Left kidney (tissue), 2 donors: ENCODE measurements around the gene KBTBD3. TPM values are rescaled to one million over a fixed set of nuclear protein-coding genes. Genes with fewer than 3 reads are reported as not detected.
"Not testable (repeated sequence)": the region's sequence is repeated elsewhere in the genome, so short reads cannot be mapped to it uniquely, and the experiment has no call there.

Source experiments
- DNase-seq: peaks from one replicate; pipeline ENCODE4 v3.0.0-alpha.2; 2013
- polyA plus RNA-seq: library from polyadenylated mRNA; unstranded; fragments of 120-200 nt; gene quantifications from one replicate; pipeline ENCODE4 v1.2.1, GENCODE V29; 2013; ENCODE audit not compliant: insufficient read length

Gene KBTBD3
- polyA plus RNA-seq, 1 donor: 11.2 TPM

DNA sequence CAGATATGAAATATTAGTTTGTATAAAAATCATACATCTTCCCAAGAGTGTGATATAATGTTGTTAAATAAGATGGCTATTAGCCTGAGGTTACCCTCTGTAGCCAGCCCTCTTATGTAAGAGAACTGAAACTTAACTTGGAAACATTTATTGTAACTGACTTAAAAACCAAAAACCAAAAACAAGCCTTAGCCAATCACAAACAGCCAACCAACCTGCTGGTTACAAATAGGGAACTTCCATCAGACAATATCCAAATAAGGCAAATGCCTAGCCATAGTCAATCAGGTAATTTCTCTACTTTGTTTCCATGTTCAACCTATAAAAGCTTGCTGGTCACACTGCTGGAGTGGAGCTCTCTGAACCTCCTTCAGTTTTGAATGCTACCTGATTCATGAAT lies 14.1 kb downstream of the KBTBD3 start:
- no peak for DNase-seq

DNA sequence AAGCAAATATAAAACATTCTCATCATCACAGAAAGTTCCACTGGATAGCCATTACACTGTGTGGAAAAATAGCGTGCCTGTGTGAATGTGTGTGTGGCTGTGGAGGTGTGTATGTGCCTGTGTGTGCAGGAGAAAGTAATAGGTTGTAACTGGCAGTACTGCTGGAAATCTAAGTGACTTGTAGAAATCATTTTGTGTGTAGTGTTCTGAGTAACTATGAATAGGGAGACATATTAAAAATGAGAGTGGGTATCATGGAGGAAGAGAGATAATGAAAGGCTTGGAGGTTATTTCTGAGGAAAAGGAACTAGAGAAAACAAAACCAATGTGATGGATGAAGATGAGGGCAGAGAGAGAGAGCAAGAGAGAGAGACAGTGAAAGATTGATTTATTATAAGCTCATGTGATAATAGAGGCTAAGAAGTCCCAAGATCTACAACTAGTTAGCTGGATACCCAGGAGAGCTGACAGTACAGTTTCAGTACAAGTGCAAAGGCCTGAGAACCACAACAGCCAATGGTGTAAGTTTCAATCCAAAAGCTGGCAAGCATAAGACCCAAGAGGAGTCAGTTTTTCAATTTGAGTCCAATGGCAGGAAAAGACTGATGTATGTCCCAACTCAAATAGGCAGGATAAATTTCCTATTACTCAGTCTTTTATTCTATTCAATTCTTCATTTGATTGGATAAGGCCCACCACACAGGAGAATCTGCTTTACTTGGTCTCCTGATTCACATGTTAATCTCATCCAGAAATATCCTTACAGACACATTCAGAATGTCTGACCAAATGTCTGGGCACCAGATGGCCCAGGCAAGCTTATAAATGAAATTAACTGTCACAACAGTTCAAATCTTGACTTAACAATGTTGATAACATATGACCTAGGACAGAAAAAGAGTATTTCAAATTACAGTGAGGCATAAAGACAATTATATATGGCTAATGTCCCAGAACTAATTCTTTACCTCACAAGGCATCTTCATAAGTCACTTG lies 14.9 kb downstream of the KBTBD3 start:
- DNase-seq: no peak

- DNase-seq: no peak
Observed at GRCh38 chr11:106061249-106061784, 15.8 kb downstream of the KBTBD3 start.

- DNase-seq: no peak
Observed at GRCh38 chr11:106059617-106060016, 17.5 kb downstream of the KBTBD3 start.

DNA sequence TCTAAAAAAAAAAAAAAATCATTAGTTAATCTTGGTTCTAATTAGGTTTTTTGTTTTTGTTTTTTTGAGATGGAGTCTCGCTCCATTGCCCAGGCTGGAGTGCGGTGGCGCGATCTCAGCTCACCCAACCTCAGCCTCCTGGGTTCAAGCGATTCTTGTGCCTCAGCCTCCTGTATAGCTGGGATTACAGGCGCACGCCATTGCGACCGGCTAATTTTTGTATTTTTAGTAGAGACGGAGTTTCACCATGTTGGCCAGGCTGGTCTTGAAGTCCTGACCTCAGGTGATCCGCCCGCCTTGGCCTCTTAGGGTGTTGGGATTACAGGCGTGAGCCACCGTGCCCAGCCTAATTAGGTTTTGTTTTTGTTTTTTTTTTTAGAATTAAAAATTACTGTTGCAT lies 18.8 kb downstream of the KBTBD3 start:
- not testable (repeated sequence) for DNase-seq

- no peak for DNase-seq
Observed at GRCh38 chr11:106051103-106051502, 26.0 kb downstream of the KBTBD3 start.

DNA sequence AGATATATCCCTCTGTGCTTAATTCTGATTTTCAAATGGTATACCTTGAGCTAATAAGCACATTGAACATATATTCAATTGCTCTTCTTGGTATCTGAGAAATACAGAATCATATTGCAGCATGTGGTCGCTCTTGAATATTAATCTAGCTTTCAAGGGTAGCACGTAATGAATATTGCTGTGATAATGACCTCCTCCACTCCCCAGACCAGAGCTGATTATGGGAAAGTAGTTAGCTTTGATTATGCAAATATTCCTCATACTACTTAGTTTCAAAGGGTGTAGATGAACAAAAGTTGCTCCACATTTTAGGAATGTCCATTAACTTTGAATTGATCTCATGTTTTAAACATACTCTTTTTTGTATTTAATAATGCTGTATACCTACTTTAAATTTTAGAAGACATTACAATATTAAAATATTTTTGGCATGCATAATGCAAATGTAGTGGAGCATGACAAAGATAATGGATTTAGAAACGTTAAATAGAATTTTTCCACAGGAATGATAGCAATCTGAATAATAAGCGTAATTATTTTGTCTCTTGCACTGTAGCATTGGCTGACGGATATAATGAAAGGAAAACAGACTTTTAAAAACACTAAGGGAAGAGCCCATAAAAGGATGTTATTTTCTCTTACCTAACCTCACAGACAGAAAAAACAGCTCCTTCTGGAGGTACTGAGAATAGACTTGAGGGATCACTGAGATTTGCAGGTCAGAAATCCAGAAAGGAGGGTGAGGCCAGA lies 27.2 kb downstream of the KBTBD3 start:
- no peak for DNase-seq

DNA sequence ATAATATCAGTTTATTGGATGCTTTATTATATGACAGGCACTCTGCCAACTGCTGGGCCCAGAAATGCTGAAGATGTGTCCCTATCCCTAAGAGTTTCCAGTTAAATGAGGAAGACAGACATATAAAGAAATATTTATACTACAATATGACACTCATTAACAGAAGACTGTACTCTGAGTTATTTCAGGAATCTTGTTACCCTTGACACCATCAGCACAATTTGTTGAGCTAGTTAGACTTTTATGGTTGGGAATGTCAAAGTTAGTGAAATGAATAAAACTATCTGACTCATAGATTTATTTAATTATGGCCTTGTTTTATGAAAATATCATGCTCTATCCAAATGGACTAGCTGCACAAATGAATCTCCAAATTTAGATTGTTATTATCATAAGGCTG lies 29.5 kb downstream of the KBTBD3 start:
- DNase-seq: no peak

DNA sequence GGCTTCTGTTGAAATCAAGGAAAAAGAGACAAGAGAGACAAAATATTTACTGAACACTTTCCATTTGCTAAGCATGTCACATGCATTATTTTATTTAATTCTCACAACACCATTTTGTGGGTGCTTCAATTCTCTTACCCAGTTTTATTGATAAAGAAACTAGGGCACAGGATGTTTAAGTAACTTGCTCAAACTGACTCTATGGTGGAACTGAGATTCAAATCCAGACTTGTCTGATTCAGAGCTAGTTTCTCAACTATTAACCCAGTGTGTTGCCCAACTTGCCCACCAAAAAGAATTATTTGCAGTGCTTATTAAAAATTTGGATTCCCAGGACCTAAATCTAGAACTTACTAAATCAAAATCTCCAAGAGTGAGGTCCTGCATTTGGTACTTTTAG lies 33.6 kb downstream of the KBTBD3 start:
- no peak for DNase-seq

- no peak for DNase-seq
Observed at GRCh38 chr11:106032861-106033260, 44.3 kb downstream of the KBTBD3 start.

GRCh38 chr11:106031936-106032335 lies 45.2 kb downstream of the KBTBD3 start:
- DNase-seq: no peak

- no peak for DNase-seq
Observed at GRCh38 chr11:106031202-106031810, 45.8 kb downstream of the KBTBD3 start.

DNA sequence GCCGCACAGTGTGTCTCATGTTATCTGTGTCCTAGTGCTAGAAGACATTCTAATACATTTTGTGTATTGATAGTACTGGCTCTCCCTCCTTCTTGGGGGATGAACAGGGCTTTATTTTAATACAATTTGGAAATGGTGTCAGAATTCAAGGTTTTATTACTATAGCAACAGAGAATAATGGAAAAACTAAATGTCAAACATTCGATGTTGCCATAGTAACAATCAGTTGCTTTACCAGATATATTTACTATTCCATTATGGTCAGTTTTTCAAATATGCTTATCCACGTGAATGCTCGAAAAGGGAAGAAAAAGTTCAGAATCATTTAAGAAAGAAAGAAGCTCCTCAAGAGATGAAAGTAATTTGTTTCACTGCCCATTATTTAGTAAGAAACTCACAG lies 46.5 kb downstream of the KBTBD3 start:
- no peak for DNase-seq

DNA sequence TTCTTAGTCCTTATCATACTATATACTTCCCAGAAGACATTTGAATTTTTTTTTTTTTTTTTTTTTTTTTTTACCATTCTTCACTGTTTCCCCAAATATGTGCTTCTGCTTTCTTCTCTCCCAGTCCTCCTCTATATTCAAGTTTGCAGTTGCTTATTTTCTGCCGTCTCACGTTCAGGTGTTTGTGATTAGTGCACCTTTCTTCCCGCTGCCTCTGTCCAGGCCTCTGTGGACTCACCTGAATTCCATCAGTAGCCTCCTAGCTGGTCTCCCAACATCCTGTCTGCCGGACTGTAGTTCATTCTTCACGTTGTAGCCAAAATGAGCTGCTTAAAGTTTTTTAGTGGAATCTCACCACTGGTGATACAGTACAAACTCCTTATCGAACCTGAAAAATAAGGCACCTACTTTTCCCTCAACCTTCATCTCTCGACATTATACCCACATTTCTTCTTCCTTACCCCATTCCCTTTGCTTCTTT lies 54.3 kb downstream of the KBTBD3 start:
- DNase-seq: no peak

DNA sequence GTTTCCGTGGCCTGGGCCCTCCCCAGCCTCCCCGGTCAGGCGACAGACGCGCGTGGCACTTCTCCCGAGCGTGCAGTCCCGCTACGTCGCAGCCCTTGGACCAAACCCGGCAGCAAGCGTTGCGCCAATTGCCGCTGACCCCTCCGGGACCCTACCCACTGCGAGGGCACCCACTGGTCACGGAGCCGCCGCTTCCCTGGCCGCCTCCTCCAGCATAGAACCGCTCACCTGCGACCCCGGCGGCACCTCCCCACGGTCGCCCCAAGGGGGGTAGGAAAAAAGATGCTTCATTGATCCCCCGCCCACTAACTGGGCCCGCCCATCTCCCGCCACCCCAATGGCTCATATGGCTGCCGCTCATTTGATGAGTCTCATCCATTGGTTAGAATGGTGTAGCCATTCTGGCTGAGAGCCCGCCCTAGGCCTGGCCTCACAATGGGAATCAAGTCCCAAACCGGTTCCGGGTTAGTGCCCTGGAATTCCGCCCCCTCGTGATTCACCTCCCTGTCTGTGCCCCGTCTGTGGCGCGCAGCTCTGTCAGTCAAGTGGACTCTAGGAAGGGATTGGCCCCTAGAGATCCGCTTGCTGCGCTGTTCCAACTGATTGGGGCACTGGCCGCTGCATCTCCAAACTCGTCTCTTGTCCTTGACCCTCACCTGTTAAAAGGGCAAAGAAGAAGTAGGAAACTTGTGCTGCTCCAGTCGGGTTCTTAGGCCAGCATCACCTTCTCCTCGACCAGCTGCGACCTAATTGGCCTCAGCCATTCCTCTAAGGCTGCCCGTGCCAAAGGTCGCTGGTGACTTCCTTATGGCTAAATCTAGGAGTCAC lies 55.0 kb downstream of the KBTBD3 start, which contains the start of gene MSANTD4:
Gene MSANTD4 (minus strand): TSS at position 274 of the 828 bp plus-strand sequence. CDS start 11,323 bp downstream, outside the sequence.
- peak; percentile 99 for DNase-seq

DNA sequence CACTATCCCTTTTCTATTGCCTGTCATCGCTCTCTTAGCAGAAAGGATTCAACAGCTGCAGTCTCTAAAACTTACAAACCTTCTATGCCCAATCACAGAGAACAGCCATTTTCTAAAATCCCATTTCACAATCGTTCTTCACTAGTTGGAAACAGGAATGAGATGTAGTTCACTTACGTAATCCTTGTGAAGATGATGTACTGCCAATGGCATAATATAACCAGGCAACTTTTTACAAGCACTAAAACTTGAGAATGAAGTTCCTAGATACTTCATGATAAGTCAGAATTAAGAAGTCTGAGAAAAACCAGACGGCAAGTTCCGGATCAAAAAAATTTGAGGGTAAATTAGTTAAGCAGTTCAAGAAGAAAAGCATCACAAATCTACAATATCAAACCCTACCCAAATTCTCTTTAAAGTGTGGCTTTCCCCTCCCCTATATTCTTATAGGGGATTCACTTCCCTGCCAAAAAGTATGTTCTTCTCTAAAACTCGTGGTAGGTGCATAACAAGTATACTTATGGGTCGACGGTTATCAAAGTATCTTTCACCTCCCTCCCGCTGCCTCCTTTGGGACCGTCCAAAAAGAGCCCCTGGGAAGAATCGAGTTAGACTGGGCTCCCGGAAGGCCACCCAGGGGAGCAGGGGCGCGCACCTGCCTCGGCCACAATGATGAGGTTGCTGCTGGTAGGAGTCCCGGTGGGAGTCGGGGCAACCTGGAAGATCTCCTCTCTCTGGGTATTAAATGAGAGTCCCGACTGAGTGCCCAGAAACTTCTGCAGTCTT lies 55.8 kb downstream of the KBTBD3 start:
- no peak for DNase-seq

DNA sequence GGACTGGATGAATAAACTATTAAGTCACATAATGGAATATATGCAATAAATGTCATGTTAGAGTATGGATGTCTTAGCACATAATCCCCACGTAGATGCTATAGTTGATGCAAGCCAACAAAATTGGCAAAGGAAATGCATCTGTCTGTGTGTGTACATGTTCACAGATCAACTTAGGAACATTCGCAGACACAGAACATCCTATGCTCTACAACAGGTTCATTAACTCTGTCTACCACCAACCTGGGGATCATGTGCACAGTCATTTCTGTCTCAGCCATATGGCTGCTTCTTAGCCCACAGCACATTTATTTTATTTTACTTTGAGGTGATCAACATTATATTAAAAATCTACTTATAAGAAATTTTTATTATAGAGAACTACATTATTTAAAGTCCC lies 60.1 kb downstream of the KBTBD3 start:
- no peak for DNase-seq

DNA sequence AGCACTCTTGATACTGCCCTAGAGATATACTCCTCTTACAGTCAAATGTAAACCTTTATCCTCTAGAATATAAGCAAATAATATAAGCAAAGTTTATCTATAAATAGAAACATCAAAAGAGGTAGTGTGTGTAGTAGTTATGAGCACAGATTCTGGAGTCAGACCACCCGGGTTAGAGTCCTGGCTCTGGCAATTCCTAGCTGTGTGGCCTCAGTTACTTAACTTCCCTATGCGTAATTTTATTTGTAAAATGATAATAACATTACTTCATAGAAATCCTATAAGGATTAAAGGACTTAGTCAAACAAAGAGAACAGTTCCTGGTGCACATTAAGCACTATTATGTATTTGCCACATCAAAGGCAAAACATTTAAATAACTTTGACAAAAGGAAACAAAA lies 62.1 kb downstream of the KBTBD3 start:
- no peak for DNase-seq

DNA sequence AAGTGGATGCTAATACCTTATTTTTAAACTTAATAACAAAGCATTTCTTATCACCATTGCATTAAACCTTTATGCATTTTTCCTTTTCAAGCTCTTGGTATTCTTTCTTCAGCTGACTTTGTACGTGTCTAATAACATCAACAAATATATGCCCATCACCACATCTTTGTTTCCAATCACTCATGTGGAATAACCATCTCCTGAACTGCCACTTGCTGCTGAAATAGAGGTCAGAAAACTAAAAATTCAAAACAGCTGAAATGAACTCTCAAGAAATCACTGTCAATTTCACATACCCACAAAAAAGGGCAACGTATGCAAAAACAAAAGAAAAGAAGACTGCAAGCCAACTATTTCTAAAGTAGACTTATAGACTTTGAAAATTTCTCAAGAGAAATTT lies 62.5 kb downstream of the KBTBD3 start:
- no peak for DNase-seq

- no peak for DNase-seq
Observed at GRCh38 chr11:106014035-106014434, 63.1 kb downstream of the KBTBD3 start.
